Neural progenitor cell (in vitro differentiated cells): ENCODE results near the gene GCSAML.

Experiments used
- CTCF ChIP-seq: fragments of 200-600 bp; sonication (generic); IDR thresholded peaks from 2 replicates; pipeline ENCODE4 v1.5.1; 2017; ENCODE audit warnings: antibody characterized with exemption, mild to moderate bottlenecking
- EZH2 ChIP-seq: fragments of 200-600 bp; sonication (generic); IDR thresholded peaks from 2 replicates; pipeline ENCODE4 v1.6.1; 2017; ENCODE audit warnings: antibody characterized with exemption, mild to moderate bottlenecking, moderate library complexity
- EZH2phosphoT487 ChIP-seq: fragments of 200-600 bp; sonication (generic); IDR thresholded peaks from 2 replicates; pipeline ENCODE4 v1.6.1; 2017; ENCODE audit warnings: antibody characterized with exemption

GRCh38 chr1:247605286-247605685, 56.4 kb downstream of the GCSAML start, which contains the start of gene OR2G3:
- TF ChIP-seq CTCF (no peak), EZH2 (no peak), EZH2phosphoT487 (no peak)
